Gastrocnemius medialis (tissue), 4 donors: ENCODE measurements around the gene SLTM.

Experiments
- CTCF ChIP-seq, 5 experiments: fragments of 450-650 bp in 3 of 5; fragments of 200-600 bp in 2 of 5; sonication (generic) in 2 of 5; IDR thresholded peaks in 4 of 5; conservative IDR thresholded peaks in 1 of 5; 1 replicate in 4 of 5; 2 replicates in 1 of 5; pipeline ENCODE4 v1.5.1; 2016 to 2019; ENCODE audit warnings: antibody characterized with exemption in 5 of 5, mild to moderate bottlenecking in 3 of 5, moderate library complexity in 3 of 5
- POLR2A ChIP-seq, 2 donors: fragments of 450-650 bp; IDR thresholded peaks; one replicate each; pipeline ENCODE4 v1.6.1; 2017; ENCODE audit warnings: antibody characterized with exemption in 2 of 2, mild to moderate bottlenecking in 2 of 2, moderate library complexity in 2 of 2

DNA sequence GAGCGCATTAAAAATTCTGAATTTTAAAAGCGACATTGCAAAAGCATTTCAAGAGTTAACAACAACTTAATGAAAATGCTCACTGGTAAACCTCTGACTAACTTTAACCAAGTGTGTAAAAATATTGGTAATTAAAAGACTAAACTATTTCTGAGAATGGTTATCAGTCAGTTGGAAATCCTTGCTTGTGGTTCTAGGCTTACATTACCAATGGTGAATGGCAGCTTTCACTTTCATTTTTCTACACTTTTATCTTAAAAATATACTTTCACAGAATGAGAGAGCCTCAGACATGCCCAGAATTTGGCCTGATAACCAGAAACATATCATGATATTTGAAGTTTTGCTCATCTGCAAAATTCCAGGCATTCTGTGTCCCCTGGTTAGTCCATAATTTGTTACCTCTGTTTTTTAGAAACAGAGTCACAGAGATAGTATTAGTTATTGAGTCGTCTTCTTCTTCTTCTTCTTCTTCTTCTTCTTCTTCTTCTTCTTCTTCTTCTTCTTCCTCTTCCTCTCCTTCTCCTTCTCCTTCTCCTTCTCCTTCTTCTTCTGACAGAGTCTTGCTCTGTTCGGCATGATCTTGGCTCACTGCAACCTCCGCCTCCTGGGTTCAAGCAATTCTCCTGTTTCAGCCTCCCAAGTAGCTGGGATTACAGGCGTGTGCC is 48.5 kb upstream of the SLTM start:
- TF ChIP-seq CTCF (IDR thresholded peaks at IDR 0.05 in 4 of 5, conservative IDR thresholded peaks at IDR 0.05 in 1 of 5) (no peak), POLR2A (IDR thresholded peaks at IDR 0.05) (no peak)
